ENCODE results near the gene MAPK8IP3. TPM values are rescaled to one million over a fixed set of nuclear protein-coding genes. Genes with fewer than 3 reads are reported as not detected.

The MAPK8IP3 gene
- total RNA-seq, 2 donors from 2014 or later: 109 to 111 TPM

GRCh38 chr16:1677942-1678499 lies 28.0 kb upstream of the MAPK8IP3 start, which contains the start of gene JPT2:
JPT2 (plus strand) TSS chr16:1678279; CDS start chr16:1678313, 34 bp downstream.
- Histone ChIP-seq H3K4me3 (peak within 1 kb of the TSS; percentile 82), H3K9me3 (no peaks in the 10 kb centered on the region), H3K4me1 (ENCODE audit: control insufficient read depth in 1 of 2, low read depth in 2 of 2) (peaks cover 6 to 11% of the 10 kb centered on the region in 2 donors), H3K27ac (peak within 1 kb of the TSS; percentile 3 to 25), H3K36me3 (peaks cover 23% of the 10 kb centered on the region), H3K27me3 (replicated peaks; ENCODE audit: insufficient read depth) (no peaks in the 10 kb centered on the region)
- DNase-seq (ENCODE audit: low spot score) (peak; percentile 88), ATAC-seq (ENCODE audit: insufficient number of reproducible peaks, low FRiP score, low read depth) (peak; percentile 74)
- TF ChIP-seq CTCF (IDR thresholded peaks at IDR 0.05): no peak

- no peak for TF ChIP-seq CTCF (IDR thresholded peaks at IDR 0.05)
- DNase-seq (ENCODE audit: low spot score) (no peak), ATAC-seq (ENCODE audit: insufficient number of reproducible peaks, low FRiP score, low read depth) (peak; percentile 25)
- Histone ChIP-seq H3K27me3 (replicated peaks; ENCODE audit: insufficient read depth) (no peaks in the 10 kb centered on the region), H3K36me3 (peaks cover 23% of the 10 kb centered on the region), H3K9me3 (no peaks in the 10 kb centered on the region), H3K4me1 (ENCODE audit: control insufficient read depth in 1 of 2, low read depth in 2 of 2) (peaks cover 6 to 11% of the 10 kb centered on the region in 2 donors), H3K4me3 (peak overlapping the region; percentile 82), H3K27ac (peak overlapping the region; percentile 3 to 25)
Measured at GRCh38 chr16:1678500-1679098, 27.4 kb upstream of the MAPK8IP3 start.

- H3K27me3 ChIP-seq (replicated peaks; ENCODE audit: insufficient read depth): no peaks in the 10 kb centered on the region
- no peak overlapping the region for H3K4me3 ChIP-seq
- TF ChIP-seq CTCF (IDR thresholded peaks at IDR 0.05): no peak
- H3K4me1 ChIP-seq (ENCODE audit: control insufficient read depth in 1 of 2, low read depth in 2 of 2): peaks cover 6 to 11% of the 10 kb centered on the region in 2 donors
- H3K27ac ChIP-seq: no peak overlapping the region
- ATAC-seq (ENCODE audit: insufficient number of reproducible peaks, low FRiP score, low read depth): no peak
- H3K9me3 ChIP-seq: no peaks in the 10 kb centered on the region
- no peak for DNase-seq (ENCODE audit: low spot score)
- H3K36me3 ChIP-seq: peaks cover 15% of the 10 kb centered on the region
Measured at GRCh38 chr16:1680361-1680760, 25.6 kb upstream of the MAPK8IP3 start.

GRCh38 chr16:1681032-1681431 lies 25.0 kb upstream of the MAPK8IP3 start:
- peaks cover 19% of the 10 kb centered on the region for H3K36me3 ChIP-seq
- H3K27me3 ChIP-seq (replicated peaks; ENCODE audit: insufficient read depth): no peaks in the 10 kb centered on the region
- H3K4me1 ChIP-seq (ENCODE audit: control insufficient read depth in 1 of 2, low read depth in 2 of 2): peaks cover 6 to 11% of the 10 kb centered on the region in 2 donors
- no peak overlapping the region for H3K27ac ChIP-seq
- no peak for TF ChIP-seq CTCF (IDR thresholded peaks at IDR 0.05)
- no peaks in the 10 kb centered on the region for H3K9me3 ChIP-seq
- ATAC-seq (ENCODE audit: insufficient number of reproducible peaks, low FRiP score, low read depth): no peak
- DNase-seq (ENCODE audit: low spot score): no peak
- H3K4me3 ChIP-seq: no peak overlapping the region

- no peak overlapping the region for H3K4me3 ChIP-seq
- H3K27ac ChIP-seq: peak overlapping the region; percentile 81 to 89
- no peaks in the 10 kb centered on the region for H3K9me3 ChIP-seq
- no peak for TF ChIP-seq CTCF (IDR thresholded peaks at IDR 0.05)
- peaks cover 19% of the 10 kb centered on the region for H3K36me3 ChIP-seq
- DNase-seq (ENCODE audit: low spot score) (no peak), ATAC-seq (ENCODE audit: insufficient number of reproducible peaks, low FRiP score, low read depth) (no peak)
- H3K4me1 ChIP-seq (ENCODE audit: control insufficient read depth in 1 of 2, low read depth in 2 of 2): peaks cover 3 to 43% of the 10 kb centered on the region in 2 donors
- H3K27me3 ChIP-seq (replicated peaks; ENCODE audit: insufficient read depth): no peaks in the 10 kb centered on the region
Measured at GRCh38 chr16:1687427-1688316, 18.3 kb upstream of the MAPK8IP3 start.
